Duodenal mucosa (tissue), 2 donors: ENCODE data around the gene ASRGL1.

ENCODE experiments used
- H3K27ac ChIP-seq: one replicate; pipeline ENCODE4 v1.7.0; 2013; ENCODE audit warnings: low read depth, low read length
- H3K27me3 ChIP-seq, 2 donors: one replicate each; pipeline ENCODE4 v1.7.0; 2013; ENCODE audit warnings: low read length in 2 of 2, control low read depth in 1 of 2; ENCODE audit not compliant: insufficient read depth in 2 of 2, control insufficient read depth in 1 of 2
- H3K36me3 ChIP-seq, 2 donors: one replicate each; pipeline ENCODE4 v1.7.0; 2013; ENCODE audit warnings: low read length in 2 of 2, control low read depth in 1 of 2; ENCODE audit not compliant: insufficient read depth in 2 of 2, control insufficient read depth in 1 of 2
- H3K4me1 ChIP-seq, 2 donors: one replicate each; pipeline ENCODE4 v1.7.0; 2013; ENCODE audit warnings: low read length in 2 of 2, control low read depth in 1 of 2; ENCODE audit not compliant: insufficient read depth in 2 of 2, control insufficient read depth in 1 of 2
- H3K4me3 ChIP-seq, 2 donors: one replicate each; pipeline ENCODE4 v1.7.0; 2013; ENCODE audit warnings: low read length in 2 of 2, low read depth in 1 of 2
- H3K9ac ChIP-seq, 2 donors: one replicate each; pipeline ENCODE4 v1.7.0; 2013; ENCODE audit warnings: low read length in 2 of 2, low read depth in 1 of 2
- H3K9me3 ChIP-seq, 2 donors: one replicate each; pipeline ENCODE4 v1.7.0; 2013; ENCODE audit warnings: low read length in 2 of 2, control low read depth in 1 of 2; ENCODE audit not compliant: control insufficient read depth in 1 of 2

ASRGL1 gene

GRCh38 chr11:62390722-62391121 lies 53.5 kb downstream of the ASRGL1 start:
- no peaks in the 10 kb centered on the region for H3K9me3 ChIP-seq
- H3K36me3 ChIP-seq: peaks cover 0 to 3% of the 10 kb centered on the region in 2 donors
- H3K4me1 ChIP-seq: peaks cover 6 to 9% of the 10 kb centered on the region in 2 donors
- no peak overlapping the region for H3K9ac ChIP-seq
- no peak overlapping the region for H3K27ac ChIP-seq
- H3K27me3 ChIP-seq: no peaks in the 10 kb centered on the region
- no peak overlapping the region for H3K4me3 ChIP-seq

DNA sequence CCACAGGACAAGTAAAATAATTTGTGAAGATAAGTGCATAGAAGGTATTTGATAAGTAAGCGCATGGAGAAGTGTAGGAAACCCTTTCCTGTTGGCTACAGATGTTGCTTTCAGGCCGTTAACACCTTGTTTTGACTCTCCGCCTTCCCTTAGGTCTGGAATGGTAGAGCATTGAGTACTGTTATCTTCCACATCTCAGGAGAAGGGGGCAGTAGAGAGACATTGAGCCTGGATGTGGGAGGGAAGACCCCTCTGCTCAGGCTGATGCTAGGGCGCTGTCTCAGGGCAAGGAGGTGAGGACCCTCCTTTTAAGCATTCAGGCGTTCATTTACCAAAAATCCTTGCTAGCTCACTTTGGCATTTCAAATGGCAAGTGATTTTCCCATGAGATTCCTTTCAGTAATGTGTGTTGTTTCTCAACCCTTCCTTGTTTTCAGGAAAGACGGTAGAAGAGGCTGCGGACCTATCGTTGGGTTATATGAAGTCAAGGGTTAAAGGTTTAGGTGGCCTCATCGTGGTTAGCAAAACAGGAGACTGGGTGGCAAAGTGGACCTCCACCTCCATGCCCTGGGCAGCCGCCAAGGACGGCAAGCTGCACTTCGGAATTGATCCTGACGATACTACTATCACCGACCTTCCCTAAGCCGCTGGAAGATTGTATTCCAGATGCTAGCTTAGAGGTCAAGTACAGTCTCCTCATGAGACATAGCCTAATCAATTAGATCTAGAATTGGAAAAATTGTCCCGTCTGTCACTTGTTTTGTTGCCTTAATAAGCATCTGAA lies 54.6 kb downstream of the ASRGL1 start:
- peaks cover 5 to 6% of the 10 kb centered on the region in 2 donors for H3K4me1 ChIP-seq
- peaks cover 0 to 3% of the 10 kb centered on the region in 2 donors for H3K36me3 ChIP-seq
- H3K9me3 ChIP-seq: no peaks in the 10 kb centered on the region
- no peak overlapping the region for H3K4me3 ChIP-seq
- H3K27ac ChIP-seq: no peak overlapping the region
- H3K27me3 ChIP-seq: no peaks in the 10 kb centered on the region
- H3K9ac ChIP-seq: no peak overlapping the region

- H3K4me3 ChIP-seq: no peak overlapping the region
- no peaks in the 10 kb centered on the region for H3K27me3 ChIP-seq
- H3K27ac ChIP-seq: no peak overlapping the region
- peaks cover 5 to 6% of the 10 kb centered on the region in 2 donors for H3K4me1 ChIP-seq
- no peaks in the 10 kb centered on the region for H3K9me3 ChIP-seq
- H3K36me3 ChIP-seq: peaks cover 0 to 3% of the 10 kb centered on the region in 2 donors
- no peak overlapping the region for H3K9ac ChIP-seq
Measured at GRCh38 chr11:62392506-62392905, 55.3 kb downstream of the ASRGL1 start.

DNA sequence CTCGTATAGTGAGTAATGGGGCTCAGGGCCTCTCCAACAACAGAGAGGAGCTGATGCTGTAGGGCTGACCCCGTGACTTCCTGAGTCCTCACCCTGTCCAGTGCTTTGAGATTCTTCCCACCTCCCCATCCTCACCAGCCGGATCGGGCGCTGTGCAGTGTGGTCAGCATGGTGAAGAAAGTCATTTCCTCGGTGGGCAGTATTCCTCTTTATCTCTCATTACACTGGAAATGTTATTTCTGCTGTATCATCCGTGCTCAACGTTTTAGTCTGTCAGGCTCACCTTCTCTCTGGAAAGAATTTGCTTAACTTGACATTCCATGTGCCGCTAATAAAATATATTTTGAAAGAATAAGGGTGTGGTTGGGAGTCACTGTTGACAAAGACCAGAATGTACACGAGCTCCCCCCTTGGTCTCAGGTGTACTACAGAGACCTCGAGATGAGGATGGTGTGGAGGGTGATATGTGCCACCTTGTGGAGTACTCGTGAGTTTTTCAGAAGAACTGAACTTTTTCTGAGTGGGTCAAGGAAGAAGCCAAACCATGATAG lies 55.9 kb downstream of the ASRGL1 start:
- Histone ChIP-seq H3K4me3 (no peak overlapping the region), H3K27ac (no peak overlapping the region), H3K27me3 (no peaks in the 10 kb centered on the region), H3K36me3 (peaks cover 0 to 3% of the 10 kb centered on the region in 2 donors), H3K9me3 (no peaks in the 10 kb centered on the region), H3K9ac (no peak overlapping the region), H3K4me1 (peaks cover 5 to 6% of the 10 kb centered on the region in 2 donors)

GRCh38 chr11:62393735-62394134 lies 56.5 kb downstream of the ASRGL1 start:
- Histone ChIP-seq H3K36me3 (peaks cover 0 to 3% of the 10 kb centered on the region in 2 donors), H3K9me3 (no peaks in the 10 kb centered on the region), H3K9ac (no peak overlapping the region), H3K4me3 (no peak overlapping the region), H3K27ac (no peak overlapping the region), H3K4me1 (peaks cover 5 to 6% of the 10 kb centered on the region in 2 donors), H3K27me3 (no peaks in the 10 kb centered on the region)

DNA sequence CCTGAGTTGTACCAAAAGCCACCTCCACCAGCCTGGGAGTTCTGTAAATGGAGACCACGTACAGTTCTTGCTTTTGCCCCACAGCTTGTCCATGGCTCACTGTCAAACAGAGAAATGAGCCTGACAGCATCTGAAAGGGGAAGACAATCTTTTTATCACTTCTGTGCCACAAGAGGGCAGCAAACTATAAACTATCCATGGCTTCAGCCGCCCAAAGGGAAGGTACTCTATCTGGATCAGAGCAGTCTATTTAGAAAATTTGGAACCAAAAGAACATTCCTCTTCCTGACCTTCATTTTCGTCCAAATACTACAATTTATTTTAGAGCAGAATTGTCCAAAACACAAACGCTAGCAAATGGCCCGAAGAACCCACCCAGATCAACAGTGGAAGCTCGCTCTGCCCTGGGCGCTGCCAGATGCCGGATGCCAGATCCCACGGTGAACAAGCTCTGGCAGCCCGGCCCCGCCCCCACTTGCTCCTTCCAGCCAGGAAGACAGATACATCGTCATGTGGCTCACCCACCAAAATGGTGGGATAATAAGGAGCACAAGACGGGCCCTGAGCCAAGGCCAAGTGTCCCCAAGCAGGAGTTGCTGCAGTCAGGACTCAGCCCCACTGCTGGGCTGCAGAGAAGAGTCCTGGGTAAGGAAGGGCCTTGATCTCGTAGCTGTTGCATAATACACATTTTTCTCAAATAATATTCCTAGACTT lies 57.7 kb downstream of the ASRGL1 start:
- H3K4me3 ChIP-seq: peak overlapping the region; percentile 18 to 45
- H3K36me3 ChIP-seq: peaks cover 0 to 3% of the 10 kb centered on the region in 2 donors
- H3K4me1 ChIP-seq: peaks cover 5 to 16% of the 10 kb centered on the region in 2 donors
- no peak overlapping the region for H3K9ac ChIP-seq
- H3K9me3 ChIP-seq: no peaks in the 10 kb centered on the region
- H3K27me3 ChIP-seq: no peaks in the 10 kb centered on the region
- no peak overlapping the region for H3K27ac ChIP-seq

DNA sequence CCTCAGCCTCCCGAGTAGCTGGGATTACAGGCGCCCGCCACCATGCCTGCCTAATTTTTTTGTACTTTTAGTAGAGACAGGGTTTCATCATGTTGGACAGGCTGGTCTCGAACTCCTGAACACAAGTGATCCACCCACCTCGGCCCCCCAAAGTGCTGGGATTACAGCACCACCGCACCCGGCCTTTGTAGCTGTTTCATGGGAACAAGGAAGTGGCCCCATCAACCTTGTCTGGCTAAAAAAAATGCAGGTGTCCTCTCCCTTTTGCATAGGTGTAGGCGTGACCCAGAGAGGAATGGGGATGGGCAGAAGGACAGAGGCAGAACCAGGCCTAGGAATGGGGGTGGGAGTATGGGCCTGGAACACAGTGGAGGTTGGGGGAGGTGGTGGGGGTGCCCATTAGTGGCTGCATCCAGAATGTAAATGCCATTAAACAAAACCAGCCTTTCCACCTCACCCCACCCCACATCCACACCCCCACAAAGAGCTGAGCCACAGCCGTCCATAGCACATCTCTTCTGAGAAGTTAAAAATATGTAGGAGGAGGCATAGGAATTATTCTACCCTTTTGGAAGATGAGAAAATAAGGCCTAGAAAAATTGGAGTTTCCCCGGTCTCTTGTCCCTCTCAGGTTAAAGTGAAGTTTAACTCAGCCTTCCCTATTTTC lies 58.8 kb downstream of the ASRGL1 start:
- Histone ChIP-seq H3K9me3 (no peaks in the 10 kb centered on the region), H3K9ac (no peak overlapping the region), H3K27ac (no peak overlapping the region), H3K27me3 (no peaks in the 10 kb centered on the region), H3K36me3 (peaks cover 0 to 3% of the 10 kb centered on the region in 2 donors), H3K4me1 (peaks cover 5 to 25% of the 10 kb centered on the region in 2 donors), H3K4me3 (no peak overlapping the region)

DNA sequence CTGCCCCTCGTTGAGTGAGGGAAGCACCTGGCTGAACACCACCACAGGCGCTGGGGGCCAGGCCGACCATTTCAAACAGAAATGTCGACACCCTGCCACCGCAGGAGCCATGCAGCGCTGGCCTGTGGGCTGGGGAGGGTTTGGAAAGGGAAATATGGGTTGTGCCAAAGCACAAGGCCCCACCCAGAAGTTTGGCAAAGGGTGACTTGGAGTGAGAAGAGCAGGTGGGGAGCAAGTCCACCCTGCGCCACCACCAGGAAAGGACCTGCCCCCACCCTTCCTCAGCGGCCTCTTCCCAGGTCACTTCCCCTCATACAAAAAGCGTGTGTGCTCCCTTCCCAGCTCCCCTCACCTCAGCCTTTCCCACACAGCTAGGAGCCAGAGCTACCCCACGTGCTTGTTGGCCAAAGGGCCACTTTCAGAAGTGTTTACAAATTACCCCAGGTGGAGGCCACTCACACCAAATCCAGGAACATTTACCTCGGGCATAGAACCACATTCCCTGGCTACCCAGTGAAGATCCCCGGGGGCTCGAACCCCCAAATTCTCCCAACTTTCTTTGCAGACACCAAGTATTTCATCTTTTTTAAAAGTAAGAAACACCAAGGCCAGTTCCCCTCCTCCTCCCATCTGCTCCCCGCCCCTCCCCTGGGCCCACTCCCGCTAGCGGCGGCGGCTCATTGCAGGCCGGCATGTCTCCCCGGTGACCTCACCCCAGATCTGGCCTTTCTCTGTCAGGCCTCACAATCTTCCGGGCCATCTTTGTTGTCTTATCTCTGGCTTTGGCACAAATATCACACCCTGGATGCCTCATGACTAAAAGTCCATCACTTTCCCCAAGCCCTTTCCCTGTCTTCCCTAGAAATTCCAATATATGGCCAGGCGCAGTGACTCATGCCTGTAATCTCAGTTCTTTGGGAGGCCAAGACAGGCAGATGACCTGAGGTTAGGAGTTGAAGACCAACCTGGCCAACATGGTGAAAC lies 61.1 kb downstream of the ASRGL1 start:
- Histone ChIP-seq H3K36me3 (no peaks in the 10 kb centered on the region), H3K27ac (no peak overlapping the region), H3K9ac (no peak overlapping the region), H3K9me3 (no peaks in the 10 kb centered on the region), H3K4me3 (no peak overlapping the region), H3K27me3 (no peaks in the 10 kb centered on the region), H3K4me1 (peaks cover 15 to 43% of the 10 kb centered on the region in 2 donors)

GRCh38 chr11:62399172-62399877 lies 62.1 kb downstream of the ASRGL1 start:
- no peaks in the 10 kb centered on the region for H3K27me3 ChIP-seq
- no peak overlapping the region for H3K4me3 ChIP-seq
- H3K9me3 ChIP-seq: no peaks in the 10 kb centered on the region
- H3K36me3 ChIP-seq: no peaks in the 10 kb centered on the region
- H3K4me1 ChIP-seq: peaks cover 15 to 43% of the 10 kb centered on the region in 2 donors
- H3K9ac ChIP-seq: no peak overlapping the region
- H3K27ac ChIP-seq: no peak overlapping the region
